ENCODE data around the gene NFATC2.

DNA sequence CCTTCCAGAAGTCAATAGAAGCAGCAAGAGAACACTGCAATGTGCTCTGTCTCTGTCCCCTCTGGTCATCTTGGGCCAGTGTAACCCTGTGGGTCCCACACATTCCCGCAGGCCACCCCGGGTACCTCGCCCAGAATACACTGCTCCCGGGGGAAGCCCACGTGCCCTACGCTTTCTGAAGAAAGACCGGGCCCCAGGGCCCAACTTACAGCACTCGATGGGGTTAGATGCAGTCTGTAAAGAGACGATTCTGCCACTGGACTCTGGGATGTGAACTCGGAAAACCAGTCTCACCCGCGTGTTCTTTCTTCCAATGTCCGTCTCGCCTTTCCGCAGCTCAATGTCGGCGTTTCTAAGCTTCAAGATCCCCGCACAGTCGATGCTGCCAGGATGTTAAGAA is 68.7 kb downstream of the NFATC2 start:
- TF ChIP-seq EP300 (conservative IDR thresholded peaks at IDR 0.05; ENCODE audit: poor library complexity, severe bottlenecking): no peak
- TF ChIP-seq CTCF (IDR thresholded peaks at IDR 0.05; ENCODE audit: poor library complexity, severe bottlenecking): no peak
